ENCODE results near the gene IL27RA.
"Not testable (repeated sequence)": the region's sequence is repeated elsewhere in the genome, so short reads cannot be mapped to it uniquely, and the experiment has no call there.

IL27RA gene

DNA sequence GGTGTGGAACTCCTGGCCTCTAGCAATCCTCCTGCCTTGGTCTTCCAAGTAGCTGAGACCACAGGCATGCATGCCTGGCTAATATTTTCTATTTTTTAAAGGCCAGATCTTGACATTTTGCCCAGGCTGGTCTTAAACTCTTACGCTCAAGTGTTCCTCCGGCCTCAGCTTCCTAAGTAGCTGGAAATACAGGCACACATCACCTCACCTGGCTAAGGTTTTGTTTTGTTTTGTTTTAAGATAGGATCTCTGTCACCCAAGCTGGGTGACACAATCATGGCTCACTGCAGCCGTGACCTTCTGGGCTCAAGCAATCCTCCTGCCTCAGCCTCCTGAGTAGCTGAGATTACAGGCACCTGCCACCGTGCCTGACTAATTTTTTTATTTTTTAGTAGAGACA, 9.1 kb upstream of the IL27RA start:
- H3K4me3 ChIP-seq (ENCODE audit: low read depth, low read length) = no peak overlapping the region
- no peak for DNase-seq (ENCODE audit: low read depth)
- no peak for TF ChIP-seq CTCF (IDR thresholded peaks at IDR 0.05; ENCODE audit: control insufficient read depth, extremely low read depth, insufficient read depth)

DNA sequence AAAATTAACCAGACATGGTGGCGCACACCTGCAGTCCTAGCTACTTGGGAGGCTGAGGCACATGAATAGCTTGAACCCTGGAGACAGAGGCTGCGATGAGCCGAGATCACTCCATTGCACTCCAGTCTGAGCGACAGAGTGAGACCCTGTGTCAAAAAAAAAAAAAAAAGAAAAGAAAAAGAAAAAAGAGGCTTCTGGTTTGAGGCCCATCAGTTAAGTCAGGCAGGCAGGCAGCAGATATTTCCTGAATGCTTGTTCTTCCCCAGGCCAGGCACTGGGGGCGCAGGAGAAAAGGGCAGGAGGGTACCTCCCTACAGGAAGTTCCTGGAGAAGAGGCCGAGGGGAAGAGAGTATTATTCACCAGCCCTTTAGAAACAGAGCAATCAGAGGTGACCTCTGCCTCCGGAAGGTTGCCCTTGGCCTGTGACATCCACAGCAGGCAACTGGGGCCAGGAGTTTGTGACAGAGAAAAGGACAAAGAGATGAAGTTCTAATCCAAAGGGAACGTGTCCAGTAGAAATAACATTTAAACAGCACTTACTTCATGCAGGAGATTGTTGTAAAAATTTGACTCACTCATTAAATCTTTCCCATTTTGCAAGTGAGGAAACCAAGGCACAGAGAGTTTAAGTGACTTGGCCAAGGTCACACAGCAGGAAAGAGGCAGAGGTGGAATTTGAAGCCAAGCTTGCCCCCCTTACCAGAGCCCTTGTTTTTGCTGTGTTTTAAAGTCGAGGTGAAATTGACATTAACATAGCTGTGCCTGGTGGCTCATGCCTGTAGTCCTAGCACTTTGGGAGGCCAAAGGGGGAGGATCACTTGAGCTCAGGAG, 7.9 kb upstream of the IL27RA start:
- DNase-seq (ENCODE audit: low read depth) = no peak

DNA sequence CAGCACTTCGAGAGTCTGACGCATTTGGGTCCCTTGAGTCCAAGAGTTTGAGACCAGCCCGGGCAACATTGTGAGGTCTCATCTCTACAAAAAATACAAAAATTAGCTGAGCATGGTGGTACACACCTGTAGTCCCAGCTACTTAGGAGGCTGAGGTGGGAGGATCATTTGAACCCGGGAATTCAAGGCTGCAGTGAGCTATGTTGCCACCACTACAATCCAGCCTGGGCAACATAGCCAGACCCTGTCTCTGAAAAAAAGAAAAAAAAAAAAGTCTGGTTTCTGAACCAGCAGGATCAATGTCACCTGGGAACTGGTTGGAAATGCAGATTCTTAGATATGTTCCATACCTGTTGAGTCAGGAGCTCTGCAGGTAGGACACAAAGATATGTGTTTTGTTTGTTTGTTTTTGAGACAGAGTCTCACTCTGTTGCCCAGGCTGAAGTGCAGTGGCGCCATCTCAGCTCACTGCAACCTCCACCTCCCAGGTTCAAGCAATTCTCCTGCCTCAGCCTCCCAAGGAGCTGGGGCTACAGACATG, 4.8 kb upstream of the IL27RA start:
- DNase-seq (ENCODE audit: low read depth); H3K4me3 ChIP-seq (ENCODE audit: low read depth, low read length): not testable (repeated sequence)

More for the DNA sequence above, 7.9 kb upstream of the IL27RA start:
- TF ChIP-seq CTCF (IDR thresholded peaks at IDR 0.05; ENCODE audit: control insufficient read depth, extremely low read depth, insufficient read depth) = 0 out of 2 replicates have a peak, but pooled peaks have one; percentile 2
- H3K4me3 ChIP-seq (ENCODE audit: low read depth, low read length) = no peak overlapping the region

GRCh38 chr19:14027856-14028450, 3.6 kb upstream of the IL27RA start, which contains the start of gene RLN3:
Gene RLN3 (plus strand): TSS chr19:14028148. CDS start chr19:14028205, 57 bp downstream.
- H3K4me3 ChIP-seq (ENCODE audit: low read depth, low read length) = no peak within 1 kb of the TSS
- DNase-seq (ENCODE audit: low read depth) = no peak
- no peak for TF ChIP-seq CTCF (IDR thresholded peaks at IDR 0.05; ENCODE audit: control insufficient read depth, extremely low read depth, insufficient read depth)

DNA sequence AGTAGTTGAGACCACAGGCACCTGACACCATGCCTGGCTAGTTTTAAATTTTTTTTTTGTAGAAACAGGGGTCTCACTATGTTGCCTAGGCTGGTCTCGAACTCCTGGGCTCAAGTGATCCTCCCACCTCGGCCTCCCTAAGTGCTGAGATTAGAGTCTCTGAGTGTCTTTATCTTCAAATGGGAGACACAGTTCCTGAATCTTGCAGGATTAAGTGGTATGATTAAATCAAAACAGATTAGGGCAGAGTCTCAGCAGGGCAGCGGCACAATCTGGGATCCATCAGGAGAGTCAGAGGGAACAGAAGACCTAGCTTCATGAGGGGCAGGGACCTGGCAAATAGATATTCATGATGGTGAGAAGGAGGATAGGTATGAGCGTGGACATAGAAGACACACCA, 2.7 kb upstream of the IL27RA start:
- no peak overlapping the region for H3K4me3 ChIP-seq (ENCODE audit: low read depth, low read length)
- TF ChIP-seq CTCF (IDR thresholded peaks at IDR 0.05; ENCODE audit: control insufficient read depth, extremely low read depth, insufficient read depth) = no peak
- no peak for DNase-seq (ENCODE audit: low read depth)

DNA sequence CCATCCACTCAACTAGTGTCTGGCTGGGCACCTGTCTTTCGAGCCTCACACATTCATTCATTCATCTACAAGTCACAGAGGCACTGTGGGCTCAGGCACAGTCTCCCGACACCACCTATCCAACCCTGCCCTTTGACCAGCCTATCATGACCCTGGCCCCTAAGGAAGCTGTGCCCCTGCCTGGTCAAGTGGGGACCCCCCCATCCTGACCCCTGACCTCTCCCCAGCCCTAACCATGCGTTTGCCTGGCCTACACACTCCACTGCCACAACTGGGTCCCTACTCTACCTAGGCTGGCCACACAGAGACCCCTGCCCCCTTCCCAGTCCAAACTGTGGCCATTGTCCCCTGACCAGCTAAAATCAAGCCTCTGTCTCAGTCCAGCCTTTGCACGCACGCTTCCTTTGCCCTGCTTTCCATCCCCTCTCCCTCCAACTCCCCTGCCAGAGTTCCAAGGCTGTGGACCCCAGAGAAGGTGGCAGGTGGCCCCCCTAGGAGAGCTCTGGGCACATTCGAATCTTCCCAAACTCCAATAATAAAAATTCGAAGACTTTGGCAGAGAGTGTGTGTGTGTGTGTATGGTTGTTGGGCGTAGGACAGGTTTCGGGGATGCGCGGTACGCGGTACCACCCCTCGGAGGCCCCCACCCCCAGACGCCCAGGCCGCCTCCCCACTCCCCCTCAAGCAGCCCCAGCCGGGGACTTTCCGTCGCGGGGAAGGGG, 404 bp upstream of the IL27RA start:
- peak overlapping the region; percentile 51 for H3K4me3 ChIP-seq (ENCODE audit: low read depth, low read length)
- TF ChIP-seq CTCF (IDR thresholded peaks at IDR 0.05; ENCODE audit: control insufficient read depth, extremely low read depth, insufficient read depth) = no peak
- no peak for DNase-seq (ENCODE audit: low read depth)

GRCh38 chr19:14033946-14034345, 2.4 kb downstream of the IL27RA start:
- TF ChIP-seq CTCF (IDR thresholded peaks at IDR 0.05; ENCODE audit: control insufficient read depth, extremely low read depth, insufficient read depth) = no peak
- H3K4me3 ChIP-seq (ENCODE audit: low read depth, low read length) = no peak overlapping the region
- no peak for DNase-seq (ENCODE audit: low read depth)

GRCh38 chr19:14035159-14035558, 3.6 kb downstream of the IL27RA start:
- DNase-seq (ENCODE audit: low read depth); H3K4me3 ChIP-seq (ENCODE audit: low read depth, low read length): not testable (repeated sequence)
